ENCODE measurements around the gene ATP2A3. TPM values are rescaled to one million over a fixed set of nuclear protein-coding genes. Genes with fewer than 3 reads are reported as not detected.

ATP2A3 gene
- total RNA-seq, 1 donor from 2014 or later = 36.3 TPM

- DNase-seq (ENCODE audit: low spot score) = no peak
Observed at GRCh38 chr17:3973495-3974137, 9.4 kb upstream of the ATP2A3 start.

GRCh38 chr17:3972931-3973330 lies 8.7 kb upstream of the ATP2A3 start:
- no peak for DNase-seq (ENCODE audit: low spot score)

- no peak for DNase-seq (ENCODE audit: low spot score)
Observed at GRCh38 chr17:3972281-3972731, 8.1 kb upstream of the ATP2A3 start.

- no peak for DNase-seq (ENCODE audit: low spot score)
Observed at GRCh38 chr17:3970668-3971067, 6.4 kb upstream of the ATP2A3 start.

GRCh38 chr17:3969963-3970362 lies 5.7 kb upstream of the ATP2A3 start:
- no peak for DNase-seq (ENCODE audit: low spot score)

GRCh38 chr17:3968886-3969524 lies 4.8 kb upstream of the ATP2A3 start:
- DNase-seq (ENCODE audit: low spot score) = no peak

GRCh38 chr17:3968015-3968414 lies 3.8 kb upstream of the ATP2A3 start:
- no peak for DNase-seq (ENCODE audit: low spot score)

GRCh38 chr17:3966720-3967363 lies 2.6 kb upstream of the ATP2A3 start:
- no peak for DNase-seq (ENCODE audit: low spot score)

GRCh38 chr17:3965118-3965800 lies 1.0 kb upstream of the ATP2A3 start:
- DNase-seq (ENCODE audit: low spot score) = peak; percentile 82

GRCh38 chr17:3963237-3964201 lies 718 bp downstream of the ATP2A3 start:
- no peak for DNase-seq (ENCODE audit: low spot score)

- DNase-seq (ENCODE audit: low spot score) = no peak
Observed at GRCh38 chr17:3962965-3963236, 1.3 kb downstream of the ATP2A3 start.

GRCh38 chr17:3962217-3962964 lies 1.8 kb downstream of the ATP2A3 start:
- DNase-seq (ENCODE audit: low spot score) = no peak

- DNase-seq (ENCODE audit: low spot score) = no peak
Observed at GRCh38 chr17:3961564-3962047, 2.6 kb downstream of the ATP2A3 start.

- DNase-seq (ENCODE audit: low spot score) = no peak
Observed at GRCh38 chr17:3960764-3961163, 3.5 kb downstream of the ATP2A3 start.

- DNase-seq (ENCODE audit: low spot score) = no peak
Observed at GRCh38 chr17:3959921-3960601, 4.2 kb downstream of the ATP2A3 start.

- DNase-seq (ENCODE audit: low spot score) = peak; percentile 70
Observed at GRCh38 chr17:3959295-3959899, 4.8 kb downstream of the ATP2A3 start.

- no peak for DNase-seq (ENCODE audit: low spot score)
Observed at GRCh38 chr17:3957735-3958599, 6.3 kb downstream of the ATP2A3 start.

GRCh38 chr17:3956983-3957382 lies 7.3 kb downstream of the ATP2A3 start:
- no peak for DNase-seq (ENCODE audit: low spot score)

Measured in ureter (tissue), 1 donor.